HG02642 (cell line): Measurements from ENCODE around the gene ENPP6.
"Not testable (repeated sequence)": the region's sequence is repeated elsewhere in the genome, so short reads cannot be mapped to it uniquely, and the experiment has no call there.

Experiments used
- ATAC-seq: cut with Tn5 transposase; IDR thresholded peaks from one replicate; pipeline ENCODE4 v1.9.1; 2021; ENCODE audit warnings: mild to moderate bottlenecking; ENCODE audit not compliant: unreplicated experiment, poor library complexity

The ENPP6 gene

DNA sequence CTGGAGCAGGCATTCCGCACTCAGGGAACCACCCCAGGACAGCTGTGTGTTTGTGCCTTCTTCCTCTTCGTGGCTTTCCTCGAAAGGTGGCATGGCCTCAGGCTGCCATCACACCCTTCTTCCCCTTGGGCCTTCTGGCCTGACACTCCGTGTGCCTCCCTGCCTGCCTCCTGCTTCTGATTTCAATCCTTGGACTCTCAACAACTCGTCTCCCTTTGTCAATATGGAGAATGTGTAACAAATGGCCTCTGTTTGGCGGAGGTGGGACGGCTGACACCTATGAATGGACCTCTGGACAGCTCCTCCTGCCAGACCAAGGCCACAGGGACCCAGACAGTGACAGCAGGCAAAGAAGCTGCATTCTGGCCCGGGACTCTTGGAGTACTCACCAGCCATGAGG, 137.0 kb downstream of the ENPP6 start:
- ATAC-seq: no peak

DNA sequence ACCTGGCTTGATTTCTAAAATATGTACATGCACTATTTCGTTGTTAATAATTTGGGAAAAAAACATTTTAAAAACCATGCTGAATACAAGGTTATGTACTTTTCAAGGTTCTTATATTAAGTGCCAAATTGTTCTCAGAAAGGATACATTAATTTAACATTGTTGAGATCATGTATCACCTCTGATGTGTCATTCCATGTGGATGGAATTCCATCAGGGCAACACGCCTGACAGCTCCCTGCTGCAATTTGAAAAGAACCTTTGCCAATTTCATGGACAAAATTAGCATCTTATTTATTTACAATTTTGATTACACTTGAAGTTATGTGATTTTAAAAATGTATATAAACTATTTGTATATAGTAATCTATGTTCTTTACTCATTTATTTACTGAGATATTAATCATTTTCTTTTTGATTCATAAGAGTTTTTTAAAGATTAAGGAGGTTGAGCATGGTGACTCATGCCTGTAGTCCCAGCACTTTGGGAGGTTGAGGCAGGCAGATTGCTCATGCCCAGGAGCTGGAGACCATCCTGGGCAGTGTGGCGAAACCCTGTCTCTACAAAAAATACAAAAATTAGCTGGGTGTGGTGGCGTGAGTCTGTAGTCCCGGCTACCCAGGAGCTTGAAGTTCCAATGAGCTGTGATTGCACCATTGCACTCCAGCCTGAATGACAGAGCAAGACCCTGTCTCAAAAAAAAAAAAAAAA, 142.8 kb downstream of the ENPP6 start:
- no peak for ATAC-seq

DNA sequence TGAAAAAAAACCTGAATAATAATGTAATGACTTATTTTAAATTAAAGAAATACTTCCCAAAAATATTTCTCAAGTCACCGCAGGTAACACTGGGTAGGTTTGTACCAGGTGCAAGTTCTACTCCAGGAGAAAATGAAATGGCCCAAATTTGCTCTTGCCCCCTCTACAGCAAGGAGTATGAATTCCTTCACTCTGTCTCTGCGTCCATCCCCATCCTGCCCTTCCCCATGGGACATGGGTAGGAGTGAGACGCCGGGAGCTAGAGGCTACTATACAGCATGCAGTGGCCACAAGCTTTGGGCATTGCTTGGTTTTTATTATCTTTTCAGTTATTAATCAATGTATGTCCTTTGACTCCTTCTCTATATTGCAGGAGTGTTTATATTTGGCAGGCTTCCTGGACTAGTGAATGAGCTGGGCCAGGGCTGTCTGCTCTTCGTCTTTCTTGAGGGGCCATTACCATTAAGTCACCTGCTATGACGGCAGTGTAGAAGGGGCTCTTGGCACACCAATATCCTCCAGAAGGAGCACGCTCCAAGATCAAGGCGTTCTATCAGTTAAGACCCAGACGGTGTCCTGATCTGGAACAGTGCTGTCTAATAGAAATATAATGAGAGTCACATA, 149.6 kb downstream of the ENPP6 start:
- no peak for ATAC-seq

DNA sequence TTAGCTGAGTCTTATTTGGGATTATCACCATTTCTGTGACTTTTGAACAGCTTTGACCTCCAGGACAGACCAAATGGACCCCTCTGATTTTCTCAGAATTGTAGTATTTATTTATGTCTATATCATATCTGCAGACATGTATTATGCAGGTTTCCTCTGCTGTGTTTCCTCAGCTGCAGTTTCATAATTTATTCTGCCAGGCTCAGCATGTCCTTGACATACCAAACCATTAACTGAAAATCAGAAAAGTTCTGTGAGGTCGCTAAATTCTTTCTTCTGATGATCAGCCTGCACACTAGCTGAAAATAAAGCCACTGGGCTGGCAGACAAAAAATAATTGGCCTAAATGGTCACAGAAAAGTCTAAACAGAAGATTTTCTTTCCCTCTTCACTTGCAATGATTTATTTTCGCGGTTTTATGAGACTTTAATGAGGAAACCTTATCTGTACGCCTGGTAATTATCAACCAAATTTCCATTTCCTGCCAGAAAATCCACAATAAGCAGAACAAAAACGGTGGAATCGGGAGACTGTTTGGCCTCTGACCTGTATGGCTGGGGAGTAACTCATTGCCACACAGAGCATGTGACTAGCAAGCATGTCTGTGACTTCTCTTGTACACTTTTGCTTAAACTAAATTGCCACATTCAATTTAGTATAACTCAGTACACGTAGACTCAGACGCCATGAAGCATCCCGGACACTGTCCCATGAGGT, 150.9 kb downstream of the ENPP6 start:
- ATAC-seq: no peak

DNA sequence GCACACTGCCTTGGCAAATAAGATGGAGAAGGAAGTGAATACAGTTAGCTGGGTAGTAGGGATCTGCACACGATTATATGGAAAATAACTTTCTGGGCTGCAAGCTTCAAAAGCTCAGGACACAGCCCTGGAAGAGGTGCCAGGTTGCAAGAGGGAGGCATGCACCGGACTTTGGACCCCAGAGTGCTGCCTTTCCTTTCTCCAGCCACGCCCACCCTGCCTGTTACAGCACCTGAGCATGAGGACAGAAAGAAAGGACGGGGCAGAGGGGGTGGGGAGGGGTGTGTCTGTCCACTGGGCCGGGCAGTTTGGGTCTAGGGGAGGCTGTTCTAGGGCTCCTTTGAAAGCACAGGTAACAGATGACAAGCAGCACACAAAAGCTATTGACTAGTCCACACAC, 152.8 kb downstream of the ENPP6 start:
- no peak for ATAC-seq

DNA sequence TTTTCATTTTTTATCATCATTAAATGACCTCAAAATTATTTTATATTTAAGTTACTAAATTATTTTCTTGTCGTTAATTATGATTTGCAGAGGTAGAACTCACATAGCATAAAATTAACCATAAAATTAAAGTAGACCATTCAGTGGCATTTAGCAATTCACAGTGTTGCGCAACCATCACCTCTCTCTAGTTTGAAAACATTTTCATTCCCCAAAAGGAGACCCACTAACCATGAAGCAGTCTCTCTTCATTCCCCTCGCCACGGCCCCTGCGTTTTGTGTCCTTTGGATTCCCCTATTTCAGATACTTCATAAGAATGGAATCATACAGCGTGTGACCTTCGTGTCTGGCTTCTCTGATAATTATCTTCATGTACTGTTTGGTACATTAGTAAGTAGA, 154.9 kb downstream of the ENPP6 start:
- no peak for ATAC-seq

DNA sequence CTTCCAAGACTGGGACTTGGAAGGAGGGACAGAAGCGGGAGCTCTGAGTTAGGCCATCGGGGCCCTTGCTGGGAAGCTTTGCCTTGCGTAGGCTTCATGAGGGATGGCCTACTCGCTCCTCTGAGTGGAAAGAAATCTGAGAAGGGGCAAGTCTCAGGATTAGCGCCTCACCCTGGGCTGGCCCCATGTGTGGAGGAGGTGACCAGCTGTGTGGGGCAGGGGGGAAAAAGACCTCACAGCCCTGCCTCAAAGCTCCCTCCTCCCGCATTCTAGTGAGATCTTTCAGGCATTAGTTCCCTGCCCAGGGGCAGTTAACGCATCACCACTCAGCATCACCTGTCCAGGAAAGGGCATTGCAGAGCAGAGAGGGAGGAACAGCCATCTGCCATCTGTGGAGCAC, 156.1 kb downstream of the ENPP6 start:
- ATAC-seq: no peak

DNA sequence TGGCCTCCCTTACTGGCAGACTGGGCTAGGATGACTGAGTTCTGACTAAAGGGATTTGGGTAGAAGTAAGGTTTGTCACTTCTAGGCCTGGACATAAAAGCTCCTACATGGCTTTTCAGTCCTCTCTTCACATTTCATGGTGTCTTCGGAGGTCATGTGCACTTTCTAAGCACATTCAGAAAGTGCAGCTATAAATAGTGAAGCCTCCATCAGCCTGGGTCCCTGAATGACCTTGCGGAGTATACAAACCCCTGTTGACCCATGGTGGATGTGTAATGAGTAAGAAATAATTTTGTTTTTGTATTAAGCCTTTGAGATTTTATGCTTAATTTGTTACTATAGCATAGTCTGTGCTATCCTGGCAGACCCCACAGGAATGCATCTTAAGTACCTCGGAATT, 158.6 kb downstream of the ENPP6 start:
- ATAC-seq: no peak

DNA sequence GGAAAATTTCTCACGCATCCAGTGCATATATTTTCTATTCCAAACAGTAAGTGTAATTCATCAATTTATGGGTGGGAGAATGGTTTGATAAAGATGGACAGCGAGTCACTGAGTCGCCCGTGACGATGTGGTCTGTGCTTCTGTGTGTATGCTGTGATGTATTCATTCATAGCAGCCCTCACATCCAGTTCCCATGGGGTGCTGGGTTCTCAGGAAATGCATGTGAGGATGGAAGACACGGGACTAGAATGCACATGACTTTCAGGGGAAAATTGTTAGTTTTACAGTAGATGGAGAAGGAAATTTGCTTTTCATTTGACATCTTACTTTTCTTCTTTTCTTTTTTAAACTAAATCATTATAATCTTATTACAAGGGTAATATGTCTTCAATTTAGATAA, 159.6 kb downstream of the ENPP6 start:
- ATAC-seq: no peak

DNA sequence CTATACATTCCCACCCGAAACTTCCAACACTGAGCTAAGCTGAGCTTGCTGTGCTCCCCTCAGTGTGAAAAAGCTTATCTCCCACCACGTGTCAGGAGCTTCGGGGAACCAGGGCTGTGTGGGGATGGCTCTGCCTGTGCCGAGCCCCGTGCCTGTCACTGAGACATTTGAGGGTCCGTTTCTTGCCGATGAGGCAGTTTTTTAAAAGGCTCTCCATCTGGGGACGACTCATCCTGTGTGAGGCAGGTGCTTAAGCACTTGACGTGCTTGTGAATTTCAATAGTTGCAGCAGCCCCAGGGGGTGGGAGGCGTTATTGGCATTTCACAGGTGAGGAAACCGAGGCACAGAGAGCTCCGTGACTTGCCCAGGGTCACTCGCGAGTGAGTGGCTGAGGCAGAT, 160.8 kb downstream of the ENPP6 start:
- no peak for ATAC-seq

DNA sequence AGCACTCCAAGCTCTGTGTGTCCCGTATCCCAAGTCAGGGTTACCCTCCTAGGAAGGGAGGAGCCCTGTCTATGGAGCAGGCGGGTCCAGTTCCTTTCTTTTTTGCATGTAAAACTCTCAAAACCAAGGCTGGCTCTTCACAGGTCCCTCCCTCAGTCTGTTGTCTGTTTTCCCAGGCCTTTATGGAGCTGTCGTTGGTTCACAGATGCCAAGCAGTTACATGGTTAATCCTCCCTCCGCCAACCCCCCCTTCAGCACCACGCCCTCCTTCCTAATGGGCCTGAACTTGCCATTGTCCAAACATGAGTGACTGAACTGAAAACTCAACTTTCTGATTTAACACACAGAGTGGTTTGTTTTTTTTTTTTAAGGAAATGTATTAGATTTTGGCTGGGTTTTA, 164.2 kb downstream of the ENPP6 start:
- ATAC-seq: no peak

DNA sequence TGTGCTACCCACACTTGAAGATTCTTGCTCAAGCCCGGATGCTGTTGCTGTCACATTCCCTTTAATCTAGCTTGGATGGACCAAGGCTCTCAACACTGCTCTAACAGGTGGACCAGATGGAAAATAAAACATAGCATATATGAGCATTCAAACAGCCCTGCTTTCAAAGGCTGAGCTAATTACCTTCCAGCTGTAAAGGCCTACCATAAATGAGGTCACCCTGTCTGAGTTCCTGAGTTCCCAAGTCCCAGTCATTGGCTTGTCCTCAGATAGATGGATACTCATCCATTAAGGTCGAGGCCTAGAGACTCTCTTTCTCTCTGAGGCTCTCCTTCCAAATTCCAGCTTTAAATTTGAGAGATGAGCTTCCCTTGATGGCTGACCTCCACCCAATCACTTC, 165.1 kb downstream of the ENPP6 start:
- no peak for ATAC-seq

DNA sequence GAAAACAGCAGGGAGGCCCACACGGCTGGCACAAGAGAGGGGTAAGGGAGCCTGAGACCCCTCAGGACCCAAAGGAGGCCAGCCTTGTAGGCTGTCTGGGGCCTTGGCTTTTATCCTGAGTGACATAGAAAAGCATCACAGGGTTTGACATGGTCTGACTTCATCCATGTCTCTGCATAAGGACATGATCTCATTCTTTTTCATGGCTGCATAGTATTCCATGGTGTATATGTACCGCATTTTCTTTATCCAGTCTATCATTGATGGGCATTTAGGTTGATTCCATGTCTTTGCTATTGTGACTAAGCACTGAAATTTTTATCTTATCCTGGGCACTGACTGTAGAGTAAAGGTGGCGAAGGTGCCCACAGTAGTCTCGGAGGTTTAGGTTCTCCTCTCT, 166.4 kb downstream of the ENPP6 start:
- ATAC-seq: not testable (repeated sequence)

DNA sequence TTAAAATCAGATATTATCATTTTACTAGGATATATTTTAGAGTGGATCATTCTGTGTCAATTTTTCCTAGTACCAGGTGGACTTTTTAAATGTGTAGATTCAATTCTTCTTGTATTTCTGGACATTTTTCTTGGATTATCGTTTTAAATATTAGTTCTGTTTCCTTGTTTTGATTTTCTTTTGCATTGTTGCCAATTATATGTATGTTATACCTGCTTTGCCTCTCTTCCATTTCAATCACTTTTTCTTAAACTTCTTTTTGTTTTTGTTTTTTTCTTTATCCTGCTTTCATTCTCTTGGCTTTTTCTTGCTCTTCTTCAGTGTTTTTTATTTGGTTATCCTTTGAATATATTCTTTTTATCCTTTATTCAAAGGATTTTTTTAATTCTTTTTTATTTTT, 171.5 kb downstream of the ENPP6 start:
- no peak for ATAC-seq

DNA sequence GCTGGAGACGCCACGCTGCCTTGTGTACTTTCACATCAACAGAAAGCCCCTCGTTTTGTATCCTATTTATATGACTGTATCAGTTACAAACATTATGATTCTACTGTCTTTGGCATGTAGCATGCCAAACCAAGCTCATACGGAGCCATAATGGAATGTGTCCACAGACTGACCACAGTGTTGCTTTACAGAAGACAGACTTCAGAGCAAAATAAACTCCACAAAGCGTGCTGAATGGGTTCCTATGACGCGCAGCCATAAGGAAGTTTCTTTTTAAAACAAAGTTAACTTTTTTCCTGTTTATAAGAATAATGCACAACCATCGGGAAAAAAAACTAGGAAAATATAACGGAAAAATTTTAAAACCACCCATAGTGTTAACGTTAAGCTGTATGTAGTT, 176.5 kb downstream of the ENPP6 start:
- no peak for ATAC-seq

DNA sequence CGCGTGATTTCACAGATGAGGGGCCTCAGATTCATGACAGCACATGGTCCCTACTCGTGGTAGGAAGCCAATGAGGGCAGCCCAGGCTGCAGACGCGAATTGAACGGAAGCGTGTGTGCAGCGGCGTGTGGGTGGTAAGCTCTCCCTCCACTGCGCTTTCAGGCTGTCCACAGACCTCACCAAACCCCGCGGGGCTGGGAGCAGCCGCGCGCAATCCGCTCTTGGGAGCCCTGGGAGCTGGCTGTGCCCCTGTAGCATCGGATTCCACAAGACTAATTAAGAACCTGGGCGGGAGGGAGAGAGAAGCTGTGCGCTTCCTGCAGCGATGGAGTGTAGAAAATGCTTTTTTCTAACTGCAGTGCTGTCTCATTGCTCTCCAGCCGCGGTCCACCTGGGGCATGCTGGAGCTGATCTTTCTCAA, 177.7 kb downstream of the ENPP6 start:
- no peak for ATAC-seq
